ENCODE results near the gene SORCS2. TPM values are rescaled to one million over a fixed set of nuclear protein-coding genes. Genes with fewer than 3 reads are reported as not detected.

The SORCS2 gene
- polyA plus RNA-seq, 1 donor from 2014 or later, result 1.0 TPM

DNA sequence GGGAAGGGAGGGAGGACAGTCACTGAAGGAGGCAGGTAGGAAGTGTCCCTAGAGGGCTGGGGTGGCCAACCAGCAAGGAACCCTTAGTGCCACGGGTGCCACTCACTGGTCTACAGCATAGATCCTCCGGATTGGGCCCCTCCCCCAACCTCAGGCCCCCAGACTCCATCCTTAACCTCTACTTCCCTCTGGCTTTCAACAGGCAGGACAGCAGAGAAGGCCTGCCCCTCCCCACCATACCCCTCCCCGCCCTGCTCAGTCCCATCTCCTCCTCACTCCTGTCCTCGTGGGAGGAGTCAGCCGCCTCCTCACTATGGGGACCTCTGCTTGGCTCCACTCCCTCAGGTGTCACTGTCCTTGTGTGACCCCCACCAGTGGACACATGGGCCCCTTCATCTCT is 320.1 kb downstream of the SORCS2 start:
- Histone ChIP-seq H3K9me3 (ENCODE audit: low read length) (no peaks in the 10 kb centered on the region), H3K9me2 (ENCODE audit: insufficient read depth, low read length) (no peaks in the 10 kb centered on the region), H4K20me1 (ENCODE audit: insufficient read depth) (no peaks in the 10 kb centered on the region), H2AFZ (ENCODE audit: low read depth, low read length) (no peak overlapping the region), H3K27me3 (ENCODE audit: insufficient read depth, low read depth, low read length) (no peaks in the 10 kb centered on the region), H3K9ac (ENCODE audit: low read length) (no peak overlapping the region), H3K36me3 (ENCODE audit: insufficient read depth, low read length) (no peaks in the 10 kb centered on the region), H3K79me2 (replicated peaks; ENCODE audit: insufficient read depth, low read length) (no peaks in the 10 kb centered on the region), H3K4me3 (ENCODE audit: low read length) (no peak overlapping the region), H3F3A (ENCODE audit: insufficient read depth, low read length, poor library complexity, severe bottlenecking) (peaks cover 4% of the 10 kb centered on the region), H3K27ac (ENCODE audit: low read length) (no peak overlapping the region), H3K4me2 (ENCODE audit: low read length) (no peak overlapping the region)
- TF ChIP-seq POLR2AphosphoS5 (IDR thresholded peaks at IDR 0.05) (no peak), EZH2 (IDR thresholded peaks at IDR 0.05; ENCODE audit: borderline replicate concordance, insufficient read depth, low read length, poor library complexity, severe bottlenecking) (no peak), EP300 (conservative IDR thresholded peaks at IDR 0.05; ENCODE audit: poor library complexity, severe bottlenecking) (no peak), MXI1 (conservative IDR thresholded peaks at IDR 0.05; ENCODE audit: poor library complexity, severe bottlenecking) (no peak), RAD21 (conservative IDR thresholded peaks at IDR 0.05) (no peak), TAF1 (IDR thresholded peaks at IDR 0.05; ENCODE audit: low read depth) (no peak)

DNA sequence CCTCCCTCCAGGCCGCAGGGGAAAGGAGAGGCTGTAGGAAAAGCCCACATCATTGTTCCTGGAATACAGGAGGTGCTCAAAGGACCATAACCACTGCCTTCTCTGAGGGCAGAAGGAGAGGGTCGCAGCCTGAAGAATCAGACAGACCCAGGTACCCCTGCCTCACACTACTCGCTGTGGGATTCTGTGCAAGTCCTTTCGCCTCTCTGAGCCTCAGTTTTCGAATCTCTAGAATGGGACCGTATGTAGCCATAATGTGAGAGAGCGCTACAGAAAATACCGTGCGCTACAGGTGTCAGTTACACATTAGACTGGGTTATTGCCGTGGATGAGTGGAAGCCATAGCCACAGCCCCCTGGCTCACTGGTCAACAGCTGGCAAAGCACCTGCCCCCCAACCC is 320.6 kb downstream of the SORCS2 start:
- H3K4me2 ChIP-seq (ENCODE audit: low read length), result no peak overlapping the region
- H3K9me3 ChIP-seq (ENCODE audit: low read length), result no peaks in the 10 kb centered on the region
- peak overlapping the region; percentile 32 for H3K4me3 ChIP-seq (ENCODE audit: low read length)
- peak overlapping the region; percentile 58 for H3K27ac ChIP-seq (ENCODE audit: low read length)
- H3K36me3 ChIP-seq (ENCODE audit: insufficient read depth, low read length), result no peaks in the 10 kb centered on the region
- H3K9ac ChIP-seq (ENCODE audit: low read length), result peak overlapping the region; percentile 41
- H3K27me3 ChIP-seq (ENCODE audit: insufficient read depth, low read depth, low read length), result no peaks in the 10 kb centered on the region
- H3K9me2 ChIP-seq (ENCODE audit: insufficient read depth, low read length), result no peaks in the 10 kb centered on the region
- peaks cover 4% of the 10 kb centered on the region for H3F3A ChIP-seq (ENCODE audit: insufficient read depth, low read length, poor library complexity, severe bottlenecking)
- H4K20me1 ChIP-seq (ENCODE audit: insufficient read depth), result no peaks in the 10 kb centered on the region
- no peak overlapping the region for H2AFZ ChIP-seq (ENCODE audit: low read depth, low read length)
- TF ChIP-seq EP300 (conservative IDR thresholded peaks at IDR 0.05; ENCODE audit: poor library complexity, severe bottlenecking), result no peak
- no peak for TF ChIP-seq EZH2 (IDR thresholded peaks at IDR 0.05; ENCODE audit: borderline replicate concordance, insufficient read depth, low read length, poor library complexity, severe bottlenecking)
- TF ChIP-seq MXI1 (conservative IDR thresholded peaks at IDR 0.05; ENCODE audit: poor library complexity, severe bottlenecking), result no peak
- TF ChIP-seq, protein P1, sequence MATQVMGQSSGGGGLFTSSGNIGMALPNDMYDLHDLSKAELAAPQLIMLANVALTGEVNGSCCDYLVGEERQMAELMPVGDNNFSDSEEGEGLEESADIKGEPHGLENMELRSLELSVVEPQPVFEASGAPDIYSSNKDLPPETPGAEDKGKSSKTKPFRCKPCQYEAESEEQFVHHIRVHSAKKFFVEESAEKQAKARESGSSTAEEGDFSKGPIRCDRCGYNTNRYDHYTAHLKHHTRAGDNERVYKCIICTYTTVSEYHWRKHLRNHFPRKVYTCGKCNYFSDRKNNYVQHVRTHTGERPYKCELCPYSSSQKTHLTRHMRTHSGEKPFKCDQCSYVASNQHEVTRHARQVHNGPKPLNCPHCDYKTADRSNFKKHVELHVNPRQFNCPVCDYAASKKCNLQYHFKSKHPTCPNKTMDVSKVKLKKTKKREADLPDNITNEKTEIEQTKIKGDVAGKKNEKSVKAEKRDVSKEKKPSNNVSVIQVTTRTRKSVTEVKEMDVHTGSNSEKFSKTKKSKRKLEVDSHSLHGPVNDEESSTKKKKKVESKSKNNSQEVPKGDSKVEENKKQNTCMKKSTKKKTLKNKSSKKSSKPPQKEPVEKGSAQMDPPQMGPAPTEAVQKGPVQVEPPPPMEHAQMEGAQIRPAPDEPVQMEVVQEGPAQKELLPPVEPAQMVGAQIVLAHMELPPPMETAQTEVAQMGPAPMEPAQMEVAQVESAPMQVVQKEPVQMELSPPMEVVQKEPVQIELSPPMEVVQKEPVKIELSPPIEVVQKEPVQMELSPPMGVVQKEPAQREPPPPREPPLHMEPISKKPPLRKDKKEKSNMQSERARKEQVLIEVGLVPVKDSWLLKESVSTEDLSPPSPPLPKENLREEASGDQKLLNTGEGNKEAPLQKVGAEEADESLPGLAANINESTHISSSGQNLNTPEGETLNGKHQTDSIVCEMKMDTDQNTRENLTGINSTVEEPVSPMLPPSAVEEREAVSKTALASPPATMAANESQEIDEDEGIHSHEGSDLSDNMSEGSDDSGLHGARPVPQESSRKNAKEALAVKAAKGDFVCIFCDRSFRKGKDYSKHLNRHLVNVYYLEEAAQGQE (IDR thresholded peaks at IDR 0.05; ENCODE audit: borderline replicate concordance), result no peak
- TF ChIP-seq, protein P2, sequence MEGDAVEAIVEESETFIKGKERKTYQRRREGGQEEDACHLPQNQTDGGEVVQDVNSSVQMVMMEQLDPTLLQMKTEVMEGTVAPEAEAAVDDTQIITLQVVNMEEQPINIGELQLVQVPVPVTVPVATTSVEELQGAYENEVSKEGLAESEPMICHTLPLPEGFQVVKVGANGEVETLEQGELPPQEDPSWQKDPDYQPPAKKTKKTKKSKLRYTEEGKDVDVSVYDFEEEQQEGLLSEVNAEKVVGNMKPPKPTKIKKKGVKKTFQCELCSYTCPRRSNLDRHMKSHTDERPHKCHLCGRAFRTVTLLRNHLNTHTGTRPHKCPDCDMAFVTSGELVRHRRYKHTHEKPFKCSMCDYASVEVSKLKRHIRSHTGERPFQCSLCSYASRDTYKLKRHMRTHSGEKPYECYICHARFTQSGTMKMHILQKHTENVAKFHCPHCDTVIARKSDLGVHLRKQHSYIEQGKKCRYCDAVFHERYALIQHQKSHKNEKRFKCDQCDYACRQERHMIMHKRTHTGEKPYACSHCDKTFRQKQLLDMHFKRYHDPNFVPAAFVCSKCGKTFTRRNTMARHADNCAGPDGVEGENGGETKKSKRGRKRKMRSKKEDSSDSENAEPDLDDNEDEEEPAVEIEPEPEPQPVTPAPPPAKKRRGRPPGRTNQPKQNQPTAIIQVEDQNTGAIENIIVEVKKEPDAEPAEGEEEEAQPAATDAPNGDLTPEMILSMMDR (IDR thresholded peaks at IDR 0.05; ENCODE audit: poor library complexity, severe bottlenecking), result no peak
- no peak for TF ChIP-seq SMC3 (conservative IDR thresholded peaks at IDR 0.05; ENCODE audit: poor library complexity)
- TF ChIP-seq RAD21 (conservative IDR thresholded peaks at IDR 0.05), result no peak
- no peaks in the 10 kb centered on the region for H3K79me2 ChIP-seq (replicated peaks; ENCODE audit: insufficient read depth, low read length)

All from neural cell (in vitro differentiated cells).